Activated CD4-positive, alpha-beta T cell treated with anti-CD3 and anti-CD28 coated beads for 36 hours (primary cell): ENCODE measurements around the gene PPP4R2. TPM values are rescaled to one million over a fixed set of nuclear protein-coding genes. Genes with fewer than 3 reads are reported as not detected.
"Not testable (repeated sequence)": the region's sequence is repeated elsewhere in the genome, so short reads cannot be mapped to it uniquely, and the experiment has no call there.

Experiments used
- ATAC-seq: fragments of 200-7000 bp; cut with Tn5 transposase; one replicate; pipeline ENCODE4 v1.10.0; 2021; ENCODE audit warnings: mild to moderate bottlenecking, moderate library complexity
- CTCF ChIA-PET: fragments of 350-600 bp; sonication (Branson Sonifier 250); formaldehyde crosslinking; loops from one replicate; lab custom pipeline; 2021; ENCODE audit warnings: antibody characterized with exemption; lab: Charles Lee
- POLR2A ChIA-PET: fragments of 350-600 bp; sonication (Branson Sonifier 250); formaldehyde crosslinking; loops from one replicate; lab custom pipeline; 2021; ENCODE audit warnings: antibody characterized with exemption, inconsistent platforms; lab: Charles Lee
- DNase-seq: peaks from one replicate; pipeline ENCODE4 v3.0.0-alpha.2; 2020
- H3K27ac Mint-ChIP-seq: one replicate; pipeline ENCODE4 v1.8.0; 2021; ENCODE audit warnings: mixed read lengths
- H3K27me3 Mint-ChIP-seq: one replicate; pipeline ENCODE4 v1.8.0; 2021; ENCODE audit warnings: mixed read lengths
- H3K36me3 Mint-ChIP-seq: one replicate; pipeline ENCODE4 v1.8.0; 2021; ENCODE audit warnings: low read depth, mixed read lengths
- H3K4me1 Mint-ChIP-seq: one replicate; pipeline ENCODE4 v1.8.0; 2021; ENCODE audit warnings: mixed read lengths
- H3K4me3 Mint-ChIP-seq: one replicate; pipeline ENCODE4 v1.8.0; 2021; ENCODE audit warnings: mild to moderate bottlenecking, moderate library complexity, mixed read lengths
- H3K9me3 Mint-ChIP-seq: one replicate; pipeline ENCODE4 v1.8.0; 2021; ENCODE audit warnings: low read depth, mixed read lengths
- intact Hi-C, 2 experiments: fragments of 100-400 bp; cut with DNase I in 1 of 2; cut with micrococcal nuclease in 1 of 2; formaldehyde crosslinking; loops; one replicate each; pipeline versions ENCODE4 v1.14.2 to v1.15.1; 2022 to 2024; cut with DNase I, micrococcal nuclease
- total RNA-seq, 2 experiments: library from RNA; stranded (reverse); gene quantifications; one replicate each; pipeline ENCODE4 v1.2.3, GENCODE V29; 2021

PPP4R2 gene
- total RNA-seq, 2 experiments from 2014 or later, result 75.1 to 91.5 TPM

GRCh38 chr3:73045391-73045790 lies 48.8 kb downstream of the PPP4R2 start:
- ChIA-PET CTCF (interaction anchor here (0.6 to 1.5 kb wide), 3 partner anchors 8 to 195 kb away, joined by 3 to 4 read pairs (median 3); no protein-coding TSS in a partner anchor), POLR2A (no interaction called here)
- H3K27me3 Mint-ChIP-seq, result no peaks in the 10 kb centered on the region
- peaks cover 24% of the 10 kb centered on the region for H3K36me3 Mint-ChIP-seq
- H3K4me3 Mint-ChIP-seq, result no peak overlapping the region
- H3K9me3 Mint-ChIP-seq, result no peaks in the 10 kb centered on the region
- H3K27ac Mint-ChIP-seq, result no peak overlapping the region
- no peak for ATAC-seq
- H3K4me1 Mint-ChIP-seq, result peaks cover 62% of the 10 kb centered on the region
- DNase-seq, result no peak
- intact Hi-C loops, result no loop called here

GRCh38 chr3:73046195-73046594 lies 49.6 kb downstream of the PPP4R2 start:
- DNase-seq (no peak), ATAC-seq (no peak)
- POLR2A ChIA-PET, result no interaction called here
- Mint-ChIP-seq H3K4me1 (peaks cover 55% of the 10 kb centered on the region), H3K4me3 (no peak overlapping the region), H3K27me3 (no peaks in the 10 kb centered on the region), H3K27ac (peak overlapping the region; percentile 17), H3K36me3 (peaks cover 24% of the 10 kb centered on the region), H3K9me3 (no peaks in the 10 kb centered on the region)
- CTCF ChIA-PET, result interaction anchor here (0.8 to 1.5 kb wide), 2 partner anchors 137 to 195 kb away, joined by 3 to 4 read pairs; no protein-coding TSS in a partner anchor
- intact Hi-C loops, result no loop called here

GRCh38 chr3:73049319-73049718 lies 52.7 kb downstream of the PPP4R2 start:
- ChIA-PET CTCF (interaction anchor here (1.1 kb wide), 1 partner anchor 111 kb away, joined by 3 read pairs; no protein-coding TSS in a partner anchor), POLR2A (no interaction called here)
- H3K4me1 Mint-ChIP-seq, result peaks cover 37% of the 10 kb centered on the region
- no peaks in the 10 kb centered on the region for H3K9me3 Mint-ChIP-seq
- no peaks in the 10 kb centered on the region for H3K27me3 Mint-ChIP-seq
- DNase-seq (no peak), ATAC-seq (no peak)
- H3K4me3 Mint-ChIP-seq, result no peak overlapping the region
- H3K36me3 Mint-ChIP-seq, result peaks cover 17% of the 10 kb centered on the region
- H3K27ac Mint-ChIP-seq, result no peak overlapping the region
- intact Hi-C loops, result no loop called here

- H3K27ac Mint-ChIP-seq, result no peak overlapping the region
- peaks cover 11% of the 10 kb centered on the region for H3K36me3 Mint-ChIP-seq
- no peak for ATAC-seq
- intact Hi-C loops, result loop anchor here (10.0 kb wide), 2 partner anchors 208 to 388 kb away; partner anchors contain the start of gene SHQ1 (in 1 of the 2)
- H3K4me1 Mint-ChIP-seq, result peaks cover 26% of the 10 kb centered on the region
- H3K9me3 Mint-ChIP-seq, result no peaks in the 10 kb centered on the region
- no peak for DNase-seq
- H3K27me3 Mint-ChIP-seq, result no peaks in the 10 kb centered on the region
- ChIA-PET CTCF (interaction anchor here (0.9 to 8.4 kb wide), 4 partner anchors 9 to 202 kb away, joined by 3 to 163 read pairs (median 4); no protein-coding TSS in a partner anchor), POLR2A (no interaction called here)
- no peak overlapping the region for H3K4me3 Mint-ChIP-seq
These were observed 56.2 kb downstream of the PPP4R2 start for GRCh38 chr3:73052857-73053256.

- H3K9me3 Mint-ChIP-seq, result no peaks in the 10 kb centered on the region
- intact Hi-C loops, result loop anchor here (10.0 kb wide), 2 partner anchors 211 to 391 kb away; partner anchors contain the start of gene SHQ1 (in 1 of the 2)
- no peak for DNase-seq
- POLR2A ChIA-PET, result no interaction called here
- peaks cover 11% of the 10 kb centered on the region for H3K36me3 Mint-ChIP-seq
- no peak overlapping the region for H3K4me3 Mint-ChIP-seq
- ATAC-seq, result no peak
- H3K27me3 Mint-ChIP-seq, result no peaks in the 10 kb centered on the region
- H3K27ac Mint-ChIP-seq, result no peak overlapping the region
- H3K4me1 Mint-ChIP-seq, result peaks cover 28% of the 10 kb centered on the region
- CTCF ChIA-PET, result interaction anchor here (0.6 to 8.4 kb wide), 25 partner anchors 11 to 255 kb away, joined by 3 to 163 read pairs (median 5); partner anchors contain the start of genes PPP4R2 and SHQ1
These were observed 59.0 kb downstream of the PPP4R2 start for GRCh38 chr3:73055583-73055982.

GRCh38 chr3:73056014-73056844 lies 59.6 kb downstream of the PPP4R2 start:
- intact Hi-C loops, result loop anchor here (1.0 to 10.0 kb wide), 6 partner anchors 30 to 391 kb away; partner anchors contain the start of gene SHQ1 (in 1 of the 2)
- no peaks in the 10 kb centered on the region for H3K9me3 Mint-ChIP-seq
- peaks cover 11% of the 10 kb centered on the region for H3K36me3 Mint-ChIP-seq
- H3K4me3 Mint-ChIP-seq, result no peak overlapping the region
- DNase-seq (no peak), ATAC-seq (no peak)
- H3K27me3 Mint-ChIP-seq, result no peaks in the 10 kb centered on the region
- peaks cover 28% of the 10 kb centered on the region for H3K4me1 Mint-ChIP-seq
- peak overlapping the region; percentile 19 for H3K27ac Mint-ChIP-seq
- POLR2A ChIA-PET, result interaction anchor here (0.5 to 0.6 kb wide), 2 partner anchors 55 to 113 kb away, joined by 4 to 6 read pairs; no protein-coding TSS in a partner anchor
- CTCF ChIA-PET, result interaction anchor here (0.6 to 8.4 kb wide), 40 partner anchors 8 to 1374 kb away, joined by 3 to 163 read pairs (median 5); partner anchors contain the start of genes PPP4R2 and SHQ1

GRCh38 chr3:73056845-73057150 lies 60.2 kb downstream of the PPP4R2 start:
- no peak for ATAC-seq
- DNase-seq, result no peak
- POLR2A ChIA-PET, result interaction anchor here (0.6 kb wide), 1 partner anchor 114 kb away, joined by 4 read pairs; no protein-coding TSS in a partner anchor
- intact Hi-C loops, result loop anchor here (1.0 to 10.0 kb wide), 6 partner anchors 30 to 392 kb away; partner anchors contain the start of gene SHQ1 (in 1 of the 2)
- Mint-ChIP-seq H3K27ac (no peak overlapping the region), H3K4me3 (no peak overlapping the region), H3K4me1 (peaks cover 27% of the 10 kb centered on the region), H3K9me3 (no peaks in the 10 kb centered on the region), H3K36me3 (peaks cover 11% of the 10 kb centered on the region), H3K27me3 (no peaks in the 10 kb centered on the region)
- CTCF ChIA-PET, result interaction anchor here (0.6 to 8.4 kb wide), 34 partner anchors 9 to 1375 kb away, joined by 3 to 163 read pairs (median 5); partner anchors contain the start of genes PPP4R2 and SHQ1

GRCh38 chr3:73060302-73060723 lies 63.7 kb downstream of the PPP4R2 start:
- intact Hi-C loops, result no loop called here
- Mint-ChIP-seq H3K4me3 (no peak overlapping the region), H3K36me3 (peaks cover 32% of the 10 kb centered on the region), H3K27me3 (no peaks in the 10 kb centered on the region), H3K4me1 (peaks cover 19% of the 10 kb centered on the region), H3K9me3 (no peaks in the 10 kb centered on the region), H3K27ac (peak overlapping the region; percentile 58)
- DNase-seq, result no peak
- CTCF ChIA-PET, result interaction anchor here (8.4 kb wide), 1 partner anchor 117 kb away, joined by 163 read pairs; no protein-coding TSS in a partner anchor
- no peak for ATAC-seq
- POLR2A ChIA-PET, result no interaction called here

GRCh38 chr3:73061416-73061815 lies 64.8 kb downstream of the PPP4R2 start, which contains the start of gene EBLN2:
Gene EBLN2 (plus strand): TSS chr3:73061659. CDS start chr3:73062082, 423 bp downstream.
- CTCF ChIA-PET, result interaction anchor here (1.0 kb wide), 1 partner anchor 162 kb away, joined by 3 read pairs; no protein-coding TSS in a partner anchor
- H3K36me3 Mint-ChIP-seq, result peaks cover 34% of the 10 kb centered on the region
- no peaks in the 10 kb centered on the region for H3K27me3 Mint-ChIP-seq
- H3K4me3 Mint-ChIP-seq, result no peak within 1 kb of the TSS
- peak within 1 kb of the TSS; percentile 25 for H3K27ac Mint-ChIP-seq
- ATAC-seq (no peak), DNase-seq (no peak)
- peaks cover 11% of the 10 kb centered on the region for H3K4me1 Mint-ChIP-seq
- intact Hi-C loops, result no loop called here
- H3K9me3 Mint-ChIP-seq, result no peaks in the 10 kb centered on the region
- POLR2A ChIA-PET, result no interaction called here

GRCh38 chr3:73066243-73066642 lies 69.6 kb downstream of the PPP4R2 start:
- H3K36me3 Mint-ChIP-seq, result peaks cover 26% of the 10 kb centered on the region
- H3K4me1 Mint-ChIP-seq, DNase-seq, H3K27me3 Mint-ChIP-seq, intact Hi-C loops, H3K27ac Mint-ChIP-seq, H3K9me3 Mint-ChIP-seq, POLR2A ChIA-PET, H3K4me3 Mint-ChIP-seq, ATAC-seq: not testable (repeated sequence)
- CTCF ChIA-PET, result interaction anchor here (0.6 to 3.3 kb wide), 6 partner anchors 10 to 244 kb away, joined by 3 to 18 read pairs (median 4); no protein-coding TSS in a partner anchor

GRCh38 chr3:73068419-73068818 lies 71.8 kb downstream of the PPP4R2 start:
- Mint-ChIP-seq H3K27me3 (no peaks in the 10 kb centered on the region), H3K27ac (no peak overlapping the region), H3K9me3 (no peaks in the 10 kb centered on the region), H3K4me3 (no peak overlapping the region), H3K4me1 (peaks cover 16% of the 10 kb centered on the region), H3K36me3 (peaks cover 13% of the 10 kb centered on the region)
- intact Hi-C loops, result no loop called here
- ATAC-seq, result no peak
- ChIA-PET CTCF (interaction anchor here (0.6 to 3.3 kb wide), 2 partner anchors 12 to 58 kb away, joined by 3 to 18 read pairs; no protein-coding TSS in a partner anchor), POLR2A (no interaction called here)
- DNase-seq, result no peak
